HG02798 (cell line): ENCODE data around the gene MME.
A peak's percentile ranks its signal among the peaks of the same experiment; 100 is the strongest.
"Not testable (repeated sequence)": the region's sequence is repeated elsewhere in the genome, so short reads cannot be mapped to it uniquely, and the experiment has no call there.

Experiments used
- ATAC-seq: cut with Tn5 transposase; IDR thresholded peaks from one replicate; pipeline ENCODE4 v1.9.1; 2021; ENCODE audit warnings: mild to moderate bottlenecking; ENCODE audit not compliant: unreplicated experiment, poor library complexity

The MME gene

GRCh38 chr3:155134311-155134710 lies 54.2 kb downstream of the MME start:
- ATAC-seq: not testable (repeated sequence)

- ATAC-seq: no peak
Measured at GRCh38 chr3:155135003-155135402, 54.9 kb downstream of the MME start.

- no peak for ATAC-seq
Measured at GRCh38 chr3:155138677-155139076, 58.6 kb downstream of the MME start.

- ATAC-seq: no peak
Measured at GRCh38 chr3:155147588-155147987, 67.5 kb downstream of the MME start.

- no peak for ATAC-seq
Measured at GRCh38 chr3:155149494-155149893, 69.4 kb downstream of the MME start.

GRCh38 chr3:155153242-155154186 lies 73.4 kb downstream of the MME start:
- ATAC-seq: no peak

- ATAC-seq: no peak
Measured at GRCh38 chr3:155154255-155154654, 74.1 kb downstream of the MME start.

- no peak for ATAC-seq
Measured at GRCh38 chr3:155158346-155159037, 78.4 kb downstream of the MME start.

GRCh38 chr3:155159301-155159700 lies 79.2 kb downstream of the MME start:
- no peak for ATAC-seq

GRCh38 chr3:155161640-155162292 lies 81.6 kb downstream of the MME start:
- ATAC-seq: no peak

GRCh38 chr3:155164306-155164705 lies 84.2 kb downstream of the MME start:
- no peak for ATAC-seq

- ATAC-seq: no peak
Measured at GRCh38 chr3:155166441-155166840, 86.3 kb downstream of the MME start.

- no peak for ATAC-seq
Measured at GRCh38 chr3:155169197-155169596, 89.1 kb downstream of the MME start.

- ATAC-seq: no peak
Measured at GRCh38 chr3:155173771-155174170, 93.7 kb downstream of the MME start.

- no peak for ATAC-seq
Measured at GRCh38 chr3:155178810-155179436, 98.8 kb downstream of the MME start.

- ATAC-seq: no peak
Measured at GRCh38 chr3:155179437-155179827, 99.3 kb downstream of the MME start.

GRCh38 chr3:155179966-155180757 lies 100.0 kb downstream of the MME start:
- no peak for ATAC-seq

GRCh38 chr3:155182467-155182866 lies 102.3 kb downstream of the MME start:
- no peak for ATAC-seq

- ATAC-seq: peak; percentile 55
Measured at GRCh38 chr3:155184011-155184410, 103.9 kb downstream of the MME start.

- no peak for ATAC-seq
Measured at GRCh38 chr3:155185631-155186071, 105.5 kb downstream of the MME start.
